Prostate gland (tissue), 2 donors: Measurements from ENCODE around the gene UPF1. TPM values are rescaled to one million over a fixed set of nuclear protein-coding genes. Genes with fewer than 3 reads are reported as not detected.

ENCODE experiments used
- DNase-seq: peaks from one replicate; pipeline ENCODE4 v3.0.0-alpha.2; 2019; ENCODE audit warnings: low spot score
- H3K27ac ChIP-seq, 2 donors: fragments of 200-600 bp; sonication (generic); 2 replicates each; pipeline ENCODE4 v1.5.1; 2017 to 2019
- H3K27me3 ChIP-seq: fragments of 200-600 bp; sonication (generic); replicated peaks from 2 replicates; pipeline ENCODE4 v1.5.1; 2019; ENCODE audit not compliant: insufficient read depth
- H3K36me3 ChIP-seq, 2 donors: fragments of 200-600 bp; sonication (generic); 1 replicate in 1 of 2; 2 replicates in 1 of 2; pipeline versions ENCODE4 v1.5.1 to v1.8.1; 2017 to 2019
- H3K4me1 ChIP-seq: fragments of 200-600 bp; sonication (generic); replicated peaks from 2 replicates; pipeline ENCODE4 v1.5.1; 2019
- H3K4me3 ChIP-seq, 2 donors: fragments of 200-600 bp; sonication (generic); 2 replicates each; pipeline ENCODE4 v1.5.1; 2017 to 2019
- H3K9me3 ChIP-seq: fragments of 200-600 bp; sonication (generic); 2 replicates; pipeline ENCODE4 v1.5.1; 2017
- CTCF ChIP-seq, 4 experiments: fragments of 200-600 bp in 2 of 4; fragments of 450-650 bp in 2 of 4; sonication (generic) in 2 of 4; IDR thresholded peaks; 1 replicate in 3 of 4; 2 replicates in 1 of 4; pipeline ENCODE4 v1.5.1; 2016 to 2019; ENCODE audit warnings: antibody characterized with exemption in 4 of 4, mild to moderate bottlenecking in 2 of 4, moderate library complexity in 2 of 4
- POLR2A ChIP-seq: fragments of 450-650 bp; IDR thresholded peaks from one replicate; pipeline ENCODE4 v1.6.1; 2016; ENCODE audit warnings: antibody characterized with exemption, mild to moderate bottlenecking
- POLR2AphosphoS5 ChIP-seq: sonication (generic); formaldehyde crosslinking; IDR thresholded peaks from one replicate; pipeline ENCODE4 v1.6.1; 2017; ENCODE audit warnings: antibody characterized with exemption
- WGBS: methylation state at CpG from one replicate; pipeline ENCODE4 v1.1.5; 2018; 5-methylcytosine and 5-hydroxymethylcytosine counted together
- intact Hi-C: fragments of 100-400 bp; cut with DNase I; formaldehyde crosslinking; loops from one replicate; pipeline ENCODE4 v1.14.2; 2022
- total RNA-seq, 2 donors: library from RNA; depleted of rRNA; stranded (reverse); fragments of >200 nt; gene quantifications; one replicate each; pipeline ENCODE4 v1.1.0, GENCODE V29; 2016

Gene UPF1
- total RNA-seq, 2 donors from 2014 or later: 105 to 171 TPM

GRCh38 chr19:18867751-18868150, 36.0 kb downstream of the UPF1 start:
- no peak for DNase-seq
- Histone ChIP-seq H3K4me1 (no peaks in the 10 kb centered on the region), H3K36me3 (peaks cover 25 to 26% of the 10 kb centered on the region in 2 donors), H3K9me3 (no peaks in the 10 kb centered on the region), H3K27ac (no peak overlapping the region), H3K4me3 (no peak overlapping the region), H3K27me3 (no peaks in the 10 kb centered on the region)
- WGBS: 90% methylated on average over 23 of the region's 23 CpGs
- TF ChIP-seq CTCF (IDR thresholded peaks at IDR 0.05) (no peak), POLR2A (no peak), POLR2AphosphoS5 (no peak)
- intact Hi-C loops: no loop called here

- H3K36me3 ChIP-seq: peaks cover 19 to 21% of the 10 kb centered on the region in 2 donors
These were observed 36.7 kb downstream of the UPF1 start for GRCh38 chr19:18868380-18869022.

GRCh38 chr19:18869023-18869618, 37.4 kb downstream of the UPF1 start:
- Histone ChIP-seq H3K4me1 (no peaks in the 10 kb centered on the region), H3K27ac (no peak overlapping the region), H3K27me3 (no peaks in the 10 kb centered on the region), H3K4me3 (peak overlapping the region in 1 of 2 donors; percentile 24), H3K9me3 (no peaks in the 10 kb centered on the region), H3K36me3 (peaks cover 16 to 17% of the 10 kb centered on the region in 2 donors)
- WGBS: 50% methylated on average over 55 of the region's 71 CpGs
- TF ChIP-seq POLR2A (no peak), CTCF (IDR thresholded peaks at IDR 0.05) (no peak), POLR2AphosphoS5 (no peak)
- no peak for DNase-seq
- intact Hi-C loops: no loop called here

More at GRCh38 chr19:18868380-18869022, 36.7 kb downstream of the UPF1 start:
- H3K27ac ChIP-seq: no peak overlapping the region
- intact Hi-C loops: no loop called here
- no peak for TF ChIP-seq POLR2AphosphoS5
- peak in 1 of 4 experiments; percentile 6 for TF ChIP-seq CTCF (IDR thresholded peaks at IDR 0.05)
- H3K4me1 ChIP-seq: no peaks in the 10 kb centered on the region
- peak overlapping the region in 1 of 2 donors; percentile 24 for H3K4me3 ChIP-seq
- no peak for DNase-seq
- no peaks in the 10 kb centered on the region for H3K9me3 ChIP-seq
- 37% methylated on average over 42 of the region's 77 CpGs for WGBS
- H3K27me3 ChIP-seq: no peaks in the 10 kb centered on the region

- Histone ChIP-seq H3K4me1 (no peaks in the 10 kb centered on the region), H3K27ac (no peak overlapping the region), H3K36me3 (peaks cover 15 to 16% of the 10 kb centered on the region in 2 donors), H3K9me3 (no peaks in the 10 kb centered on the region), H3K4me3 (no peak overlapping the region), H3K27me3 (no peaks in the 10 kb centered on the region)
- 41% methylated on average over 61 of the region's 62 CpGs for WGBS
- intact Hi-C loops: no loop called here
- DNase-seq: no peak
- TF ChIP-seq POLR2AphosphoS5: no peak
- TF ChIP-seq CTCF (IDR thresholded peaks at IDR 0.05): no peak
- no peak for TF ChIP-seq POLR2A
These were observed 38.2 kb downstream of the UPF1 start for GRCh38 chr19:18869781-18870530.
